Activated naive CD8-positive, alpha-beta T cell treated with anti-CD3 and anti-CD28 coated beads, Interleukin-2, amount 50 U/mL, for 24 hours (primary cell): Measurements from ENCODE around the gene KPNA3.

Source experiments
- ATAC-seq: fragments of 150-1000 bp; cut with Tn5 transposase; one replicate; pipeline ENCODE4 v1.10.0; 2021
- DNase-seq: peaks from one replicate; pipeline ENCODE4 v3.0.0; 2021
- H3K27ac Mint-ChIP-seq: one replicate; pipeline ENCODE4 v1.8.0; 2021; ENCODE audit warnings: mild to moderate bottlenecking, mixed read lengths
- H3K27me3 Mint-ChIP-seq: one replicate; pipeline ENCODE4 v1.8.0; 2021; ENCODE audit warnings: mixed read lengths
- H3K36me3 Mint-ChIP-seq: one replicate; pipeline ENCODE4 v1.8.0; 2021; ENCODE audit warnings: low read depth, mixed read lengths
- H3K4me1 Mint-ChIP-seq: one replicate; pipeline ENCODE4 v1.8.0; 2021; ENCODE audit warnings: mixed read lengths
- H3K4me3 Mint-ChIP-seq: one replicate; pipeline ENCODE4 v1.8.0; 2021; ENCODE audit warnings: mild to moderate bottlenecking, moderate library complexity, mixed read lengths
- H3K9me3 Mint-ChIP-seq: one replicate; pipeline ENCODE4 v1.8.0; 2021; ENCODE audit warnings: mixed read lengths

The KPNA3 gene

GRCh38 chr13:49654011-49654410 is 138.5 kb downstream of the KPNA3 start:
- Mint-ChIP-seq H3K27ac (no peak overlapping the region), H3K4me3 (no peak overlapping the region), H3K36me3 (no peaks in the 10 kb centered on the region), H3K4me1 (no peaks in the 10 kb centered on the region), H3K9me3 (no peaks in the 10 kb centered on the region), H3K27me3 (no peaks in the 10 kb centered on the region)
- ATAC-seq (no peak), DNase-seq (no peak)

DNA sequence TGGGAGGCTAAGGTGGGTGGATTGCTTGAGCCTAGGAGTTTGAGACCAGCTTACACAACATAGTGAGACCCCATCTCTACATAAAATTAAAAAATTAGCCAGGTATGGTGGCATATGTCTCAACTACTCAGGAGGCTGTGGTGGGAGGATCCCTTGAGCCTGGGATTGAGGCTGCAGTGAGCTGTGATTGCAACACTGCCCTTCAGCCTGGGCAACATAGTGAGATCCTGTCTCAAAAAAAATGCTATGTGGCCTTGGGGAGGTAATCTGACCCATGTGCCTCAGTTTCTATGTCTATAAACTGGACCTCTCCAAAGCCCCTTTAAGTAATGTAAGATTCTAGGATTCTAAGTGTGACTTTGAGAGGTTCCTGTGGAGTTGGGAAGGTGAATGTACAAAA is 139.0 kb downstream of the KPNA3 start:
- no peaks in the 10 kb centered on the region for H3K36me3 Mint-ChIP-seq
- no peak for ATAC-seq
- DNase-seq, result no peak
- H3K4me1 Mint-ChIP-seq, result no peaks in the 10 kb centered on the region
- H3K27ac Mint-ChIP-seq, result no peak overlapping the region
- H3K4me3 Mint-ChIP-seq, result no peak overlapping the region
- H3K9me3 Mint-ChIP-seq, result no peaks in the 10 kb centered on the region
- no peaks in the 10 kb centered on the region for H3K27me3 Mint-ChIP-seq

DNA sequence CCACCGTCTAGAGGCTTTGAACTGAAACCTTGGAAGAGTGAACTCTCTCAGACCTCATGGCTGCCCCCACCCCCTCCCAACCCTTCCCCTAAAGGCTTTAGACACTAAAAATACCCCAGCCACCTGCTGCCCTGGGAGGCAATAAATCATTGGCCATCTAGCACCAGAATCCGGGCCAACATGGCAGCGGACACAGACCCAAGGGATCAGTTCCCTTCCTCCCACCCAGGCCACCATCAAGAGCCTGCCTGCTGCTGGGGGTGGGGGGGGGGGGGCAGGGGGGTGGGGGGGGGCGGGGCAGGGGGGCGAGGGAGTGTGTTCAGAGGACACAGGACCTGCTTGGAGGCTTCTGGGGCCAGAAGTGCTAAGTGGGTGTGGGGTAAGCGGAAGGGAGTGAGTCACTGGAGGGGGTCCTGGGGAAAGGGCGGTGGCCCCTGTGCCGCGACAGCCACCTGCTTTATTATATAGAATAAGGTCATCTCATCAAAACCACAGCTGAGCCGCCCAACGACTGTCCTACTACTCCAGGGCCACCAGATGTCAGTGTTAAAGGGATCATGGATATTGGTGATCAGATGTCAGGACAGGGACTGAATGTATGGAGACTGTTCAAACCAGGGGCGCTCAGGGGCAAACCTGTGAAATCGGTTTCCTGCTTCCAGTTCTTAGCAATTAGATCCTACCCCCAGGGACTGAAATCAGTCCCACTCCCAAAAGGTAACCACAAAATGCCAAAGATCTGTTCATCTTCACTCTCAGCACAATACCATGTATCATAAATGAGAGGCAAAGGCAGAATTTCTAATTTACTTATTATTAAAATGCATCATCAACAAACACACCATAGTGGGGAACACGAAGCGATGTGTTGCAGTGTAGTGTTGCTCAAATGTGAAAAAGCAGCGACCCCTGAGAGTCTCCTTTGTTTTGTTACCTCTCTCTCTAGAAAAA is 139.9 kb downstream of the KPNA3 start:
- no peak for DNase-seq

GRCh38 chr13:49651570-49652354 is 140.7 kb downstream of the KPNA3 start:
- no peaks in the 10 kb centered on the region for H3K27me3 Mint-ChIP-seq
- no peak overlapping the region for H3K4me3 Mint-ChIP-seq
- no peaks in the 10 kb centered on the region for H3K36me3 Mint-ChIP-seq
- H3K4me1 Mint-ChIP-seq, result no peaks in the 10 kb centered on the region
- ATAC-seq (no peak), DNase-seq (no peak)
- no peak overlapping the region for H3K27ac Mint-ChIP-seq
- H3K9me3 Mint-ChIP-seq, result no peaks in the 10 kb centered on the region

More for the DNA sequence above, 139.9 kb downstream of the KPNA3 start:
- no peaks in the 10 kb centered on the region for H3K4me1 Mint-ChIP-seq
- ATAC-seq, result peak; percentile 46
- no peak overlapping the region for H3K27ac Mint-ChIP-seq
- H3K27me3 Mint-ChIP-seq, result no peaks in the 10 kb centered on the region
- no peaks in the 10 kb centered on the region for H3K36me3 Mint-ChIP-seq
- no peaks in the 10 kb centered on the region for H3K9me3 Mint-ChIP-seq
- H3K4me3 Mint-ChIP-seq, result no peak overlapping the region

- Mint-ChIP-seq H3K9me3 (no peaks in the 10 kb centered on the region), H3K4me3 (no peak overlapping the region), H3K4me1 (peaks cover 6% of the 10 kb centered on the region), H3K27ac (no peak overlapping the region), H3K36me3 (no peaks in the 10 kb centered on the region), H3K27me3 (no peaks in the 10 kb centered on the region)
- ATAC-seq (no peak), DNase-seq (no peak)
Observed at GRCh38 chr13:49649963-49650312, 142.5 kb downstream of the KPNA3 start.
